ENCODE measurements around the gene CAPS. TPM values are rescaled to one million over a fixed set of nuclear protein-coding genes. Genes with fewer than 3 reads are reported as not detected.

The CAPS gene
- total RNA-seq, 1 donor from 2014 or later, result 3.4 TPM

DNA sequence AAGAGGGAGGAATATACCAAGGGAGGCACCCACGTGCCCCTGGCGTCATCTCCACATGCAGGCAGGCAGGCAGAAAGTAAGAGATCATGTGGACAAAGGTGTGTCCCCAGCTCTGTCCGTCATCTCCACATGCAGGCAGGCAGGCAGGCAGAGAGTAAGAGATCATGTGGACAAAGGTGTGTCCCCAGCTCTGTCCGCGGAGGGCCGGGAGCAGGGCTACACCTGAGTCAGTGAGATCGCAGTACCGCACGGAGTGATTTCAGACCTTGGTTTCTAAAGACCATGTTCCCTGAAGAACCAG is 22.2 kb downstream of the CAPS start:
- DNase-seq (ENCODE audit: low spot score), result no peak

DNA sequence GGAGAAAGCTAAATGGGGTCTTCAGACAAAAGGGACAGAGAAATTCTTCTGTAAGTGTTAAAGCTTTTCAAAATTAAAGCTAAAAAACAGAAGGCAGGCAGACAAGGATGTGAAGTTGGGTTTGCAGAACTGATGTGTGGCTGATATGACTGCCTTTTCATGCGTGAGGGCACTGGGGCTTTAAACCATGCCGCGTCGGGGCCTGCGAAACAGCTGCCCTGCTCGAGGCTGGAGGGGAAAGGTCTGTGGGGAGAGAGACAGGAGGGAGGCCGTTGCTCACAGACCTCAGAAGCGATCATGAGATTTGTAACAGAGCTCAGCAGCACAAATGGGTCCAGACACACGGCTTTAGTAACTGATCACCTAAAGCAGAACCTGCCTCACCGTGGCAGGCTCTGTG is 23.5 kb downstream of the CAPS start:
- Mint-ChIP-seq H3K9me3 (no peaks in the 10 kb centered on the region), H3K4me3 (no peak overlapping the region), H3K27ac (no peak overlapping the region), H3K4me1 (ENCODE audit: low read depth) (no peaks in the 10 kb centered on the region), H3K36me3 (ENCODE audit: low read depth) (peaks cover 32% of the 10 kb centered on the region), H3K27me3 (ENCODE audit: insufficient read depth) (no peaks in the 10 kb centered on the region)
- intact Hi-C loops (cut with micrococcal nuclease), result no loop called here
- DNase-seq (ENCODE audit: low spot score), result no peak

More for the DNA sequence above, 22.2 kb downstream of the CAPS start:
- intact Hi-C loops (cut with micrococcal nuclease), result no loop called here
- H3K9me3 Mint-ChIP-seq, result no peaks in the 10 kb centered on the region
- peaks cover 30% of the 10 kb centered on the region for H3K36me3 Mint-ChIP-seq (ENCODE audit: low read depth)
- no peak overlapping the region for H3K27ac Mint-ChIP-seq
- no peak overlapping the region for H3K4me3 Mint-ChIP-seq
- H3K27me3 Mint-ChIP-seq (ENCODE audit: insufficient read depth), result no peaks in the 10 kb centered on the region
- no peaks in the 10 kb centered on the region for H3K4me1 Mint-ChIP-seq (ENCODE audit: low read depth)

DNA sequence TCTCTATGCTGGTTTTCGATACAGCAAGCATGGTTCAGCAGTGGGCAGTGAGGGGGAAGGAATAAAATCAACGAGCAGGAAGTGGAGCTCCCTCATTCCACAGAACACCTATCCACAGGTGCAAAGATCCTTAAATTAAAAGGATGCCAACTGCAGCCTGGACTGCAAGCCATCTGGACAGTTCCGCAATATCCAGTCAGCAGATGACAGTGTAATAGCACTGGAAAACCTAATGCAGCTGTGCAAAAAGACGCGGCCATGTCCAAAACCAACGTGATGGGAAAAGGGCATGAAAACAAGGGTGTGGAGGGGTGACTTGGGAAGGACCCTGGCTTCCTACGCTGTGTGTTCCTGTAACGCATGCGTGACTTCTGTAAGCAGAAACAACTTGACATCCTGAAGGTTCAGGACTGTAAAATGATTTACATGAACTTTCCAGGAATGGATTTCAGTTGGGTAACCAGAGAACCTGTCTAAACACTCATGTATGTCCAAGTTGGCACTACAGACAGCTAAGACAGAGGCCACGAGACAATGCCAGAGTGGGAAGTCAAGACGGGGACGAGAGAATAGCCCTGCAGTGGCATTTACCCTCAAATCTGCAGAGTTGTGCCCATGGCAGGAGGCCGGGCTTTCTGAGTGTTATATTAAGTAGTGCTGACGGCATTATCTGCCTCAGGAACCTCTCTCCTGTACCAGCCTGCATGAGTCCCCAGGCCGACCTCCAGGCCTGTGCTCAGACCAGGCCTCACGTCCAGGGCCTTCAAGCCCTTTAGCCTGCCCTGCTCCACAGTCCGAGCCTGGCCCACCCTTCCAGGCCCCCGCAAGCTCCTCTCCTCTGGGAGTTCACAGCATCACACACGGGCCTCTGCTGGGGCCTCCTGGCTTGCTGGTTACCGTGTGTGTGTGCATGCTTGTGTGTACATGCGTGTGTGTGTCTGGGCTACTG is 26.5 kb downstream of the CAPS start:
- Mint-ChIP-seq H3K4me1 (ENCODE audit: low read depth) (peaks cover 5% of the 10 kb centered on the region), H3K27ac (no peak overlapping the region), H3K27me3 (ENCODE audit: insufficient read depth) (no peaks in the 10 kb centered on the region), H3K36me3 (ENCODE audit: low read depth) (peaks cover 27% of the 10 kb centered on the region), H3K9me3 (no peaks in the 10 kb centered on the region), H3K4me3 (no peak overlapping the region)
- intact Hi-C loops (cut with micrococcal nuclease), result no loop called here
- no peak for DNase-seq (ENCODE audit: low spot score)

DNA sequence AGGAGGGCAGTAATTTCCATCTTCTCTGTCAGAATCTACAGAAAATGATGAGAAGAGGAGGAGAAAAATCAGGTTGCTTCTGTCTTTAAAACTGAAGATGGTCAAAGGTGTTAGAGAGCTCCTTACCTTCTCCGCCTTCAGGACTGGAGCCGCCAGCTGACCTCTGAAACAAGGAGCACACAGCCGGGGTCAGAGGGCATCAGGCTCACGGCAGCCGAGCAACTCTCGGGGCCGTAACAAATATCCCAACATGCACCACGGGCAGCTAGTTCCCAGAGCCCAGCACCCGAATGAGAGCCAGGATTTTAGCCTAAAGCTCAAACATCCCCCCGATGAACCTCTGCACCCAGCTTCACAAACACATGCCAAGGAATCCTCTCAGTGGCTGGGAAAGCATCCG is 27.6 kb downstream of the CAPS start:
- H3K27me3 Mint-ChIP-seq (ENCODE audit: insufficient read depth), result no peaks in the 10 kb centered on the region
- DNase-seq (ENCODE audit: low spot score), result no peak
- peak overlapping the region; percentile 40 for H3K27ac Mint-ChIP-seq
- intact Hi-C loops (cut with micrococcal nuclease), result no loop called here
- H3K4me3 Mint-ChIP-seq, result no peak overlapping the region
- H3K9me3 Mint-ChIP-seq, result no peaks in the 10 kb centered on the region
- H3K4me1 Mint-ChIP-seq (ENCODE audit: low read depth), result peaks cover 5% of the 10 kb centered on the region
- H3K36me3 Mint-ChIP-seq (ENCODE audit: low read depth), result peaks cover 30% of the 10 kb centered on the region

DNA sequence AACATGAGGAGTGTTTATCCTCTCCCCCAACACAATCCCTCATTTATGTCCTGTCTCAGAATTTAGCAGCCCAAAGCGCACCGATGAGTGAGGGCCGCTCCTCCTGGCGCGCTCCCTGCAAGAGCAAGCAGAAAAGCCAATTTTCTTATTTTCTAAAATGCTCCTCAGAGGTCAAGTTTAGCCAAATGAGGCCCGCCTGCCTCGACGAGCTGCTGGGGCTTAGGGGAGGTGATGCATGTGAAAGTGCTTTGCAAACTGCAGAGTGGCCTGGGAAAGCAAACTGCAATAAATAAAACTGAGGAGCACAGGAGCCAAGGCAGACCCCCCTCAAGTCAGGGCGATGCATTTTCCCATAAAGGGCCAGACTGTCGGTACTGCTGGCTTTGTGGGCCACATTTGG is 29.0 kb downstream of the CAPS start:
- H3K4me1 Mint-ChIP-seq (ENCODE audit: low read depth), result peaks cover 14% of the 10 kb centered on the region
- H3K9me3 Mint-ChIP-seq, result no peaks in the 10 kb centered on the region
- H3K4me3 Mint-ChIP-seq, result no peak overlapping the region
- no peaks in the 10 kb centered on the region for H3K27me3 Mint-ChIP-seq (ENCODE audit: insufficient read depth)
- H3K36me3 Mint-ChIP-seq (ENCODE audit: low read depth), result peaks cover 21% of the 10 kb centered on the region
- intact Hi-C loops (cut with micrococcal nuclease), result no loop called here
- no peak overlapping the region for H3K27ac Mint-ChIP-seq
- DNase-seq (ENCODE audit: low spot score), result no peak

DNA sequence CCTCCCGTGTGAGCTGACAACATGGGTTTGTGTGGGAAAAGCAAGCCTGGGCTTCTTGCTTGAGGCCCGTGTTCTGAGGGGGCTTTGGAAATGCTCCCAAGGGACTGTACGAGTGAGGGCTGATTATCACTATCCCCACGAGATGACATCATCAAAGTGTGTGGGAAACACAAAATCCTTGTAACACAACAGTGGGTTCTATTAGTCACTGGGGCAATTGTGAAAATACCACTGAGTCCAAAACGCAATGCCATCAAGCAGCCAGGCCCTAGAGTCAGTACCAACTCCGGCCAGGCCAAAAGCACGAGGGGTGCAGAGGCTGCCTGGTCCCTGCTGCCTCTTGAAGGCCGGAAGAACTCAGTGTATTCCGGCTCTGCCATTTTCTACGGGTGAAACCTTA is 29.6 kb downstream of the CAPS start:
- no peak overlapping the region for H3K4me3 Mint-ChIP-seq
- H3K9me3 Mint-ChIP-seq, result no peaks in the 10 kb centered on the region
- no peak for DNase-seq (ENCODE audit: low spot score)
- no peaks in the 10 kb centered on the region for H3K27me3 Mint-ChIP-seq (ENCODE audit: insufficient read depth)
- H3K4me1 Mint-ChIP-seq (ENCODE audit: low read depth), result peaks cover 18% of the 10 kb centered on the region
- intact Hi-C loops (cut with micrococcal nuclease), result no loop called here
- H3K27ac Mint-ChIP-seq, result no peak overlapping the region
- peaks cover 21% of the 10 kb centered on the region for H3K36me3 Mint-ChIP-seq (ENCODE audit: low read depth)

DNA sequence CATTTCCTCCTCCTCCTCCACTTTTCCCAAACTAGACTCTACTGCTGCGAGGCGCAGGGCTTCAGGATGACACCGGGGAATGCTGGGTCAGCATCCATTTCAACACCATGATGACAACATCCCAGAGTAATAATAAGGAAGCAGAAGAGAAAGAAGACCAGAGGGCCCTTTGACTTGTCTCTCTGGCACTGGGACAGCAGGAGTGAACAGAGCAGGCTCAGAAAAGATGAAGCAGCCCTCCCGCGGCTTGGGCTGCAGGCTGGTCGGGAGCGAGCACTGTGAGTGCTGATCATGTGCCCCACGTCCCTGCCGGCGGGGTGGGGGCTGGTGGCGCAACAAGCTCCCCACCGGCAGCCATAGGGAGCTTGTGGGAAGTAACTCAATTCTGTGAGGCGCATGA is 33.4 kb downstream of the CAPS start:
- H3K27me3 Mint-ChIP-seq (ENCODE audit: insufficient read depth), result no peaks in the 10 kb centered on the region
- peaks cover 26% of the 10 kb centered on the region for H3K36me3 Mint-ChIP-seq (ENCODE audit: low read depth)
- no peak for DNase-seq (ENCODE audit: low spot score)
- intact Hi-C loops (cut with micrococcal nuclease), result no loop called here
- peak overlapping the region; percentile 33 for H3K4me3 Mint-ChIP-seq
- peaks cover 53% of the 10 kb centered on the region for H3K4me1 Mint-ChIP-seq (ENCODE audit: low read depth)
- no peaks in the 10 kb centered on the region for H3K9me3 Mint-ChIP-seq
- peak overlapping the region; percentile 80 for H3K27ac Mint-ChIP-seq

DNA sequence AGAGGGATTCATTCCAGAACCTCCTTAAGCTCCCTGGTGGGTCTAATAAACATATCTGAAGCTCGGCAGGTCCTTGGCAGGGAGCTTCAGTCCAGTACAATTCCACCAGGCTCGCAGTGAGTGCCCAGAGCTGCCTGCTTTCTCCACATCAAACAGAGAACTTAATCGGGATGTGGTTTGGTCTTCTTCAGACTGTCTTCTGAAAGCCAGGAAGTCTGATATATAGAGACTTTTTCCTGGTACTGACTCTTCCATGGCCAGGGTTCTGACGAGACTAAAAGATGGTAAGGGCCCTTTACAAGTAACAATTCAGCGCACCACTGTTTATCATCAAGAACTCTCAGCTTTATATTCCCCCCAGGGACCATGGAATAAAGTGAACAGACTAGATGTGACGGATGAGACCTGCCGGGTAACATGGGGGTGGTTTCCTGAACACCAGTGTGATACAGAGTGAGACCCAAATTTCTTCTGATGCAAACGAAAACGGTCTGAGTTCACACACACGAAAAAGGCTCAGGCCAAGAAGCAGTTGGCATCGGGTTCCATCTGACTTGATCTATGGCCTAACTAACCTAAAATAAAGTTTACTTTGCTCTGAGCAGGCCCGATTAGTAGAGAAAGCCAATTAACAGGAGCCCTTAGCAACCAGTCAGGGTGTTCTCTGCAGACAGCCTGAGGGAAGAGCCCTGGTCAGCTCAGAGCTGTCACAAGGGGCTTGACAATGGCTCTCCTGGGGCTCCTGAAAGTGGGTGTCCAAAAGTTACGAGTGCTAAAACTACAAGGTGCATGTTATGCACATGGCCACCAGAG is 34.9 kb downstream of the CAPS start:
- Mint-ChIP-seq H3K36me3 (ENCODE audit: low read depth) (peaks cover 27% of the 10 kb centered on the region), H3K27me3 (ENCODE audit: insufficient read depth) (no peaks in the 10 kb centered on the region), H3K4me3 (peak overlapping the region; percentile 68), H3K4me1 (ENCODE audit: low read depth) (peaks cover 64% of the 10 kb centered on the region), H3K27ac (peak overlapping the region; percentile 95), H3K9me3 (no peaks in the 10 kb centered on the region)
- intact Hi-C loops (cut with micrococcal nuclease), result no loop called here
- DNase-seq (ENCODE audit: low spot score), result no peak

DNA sequence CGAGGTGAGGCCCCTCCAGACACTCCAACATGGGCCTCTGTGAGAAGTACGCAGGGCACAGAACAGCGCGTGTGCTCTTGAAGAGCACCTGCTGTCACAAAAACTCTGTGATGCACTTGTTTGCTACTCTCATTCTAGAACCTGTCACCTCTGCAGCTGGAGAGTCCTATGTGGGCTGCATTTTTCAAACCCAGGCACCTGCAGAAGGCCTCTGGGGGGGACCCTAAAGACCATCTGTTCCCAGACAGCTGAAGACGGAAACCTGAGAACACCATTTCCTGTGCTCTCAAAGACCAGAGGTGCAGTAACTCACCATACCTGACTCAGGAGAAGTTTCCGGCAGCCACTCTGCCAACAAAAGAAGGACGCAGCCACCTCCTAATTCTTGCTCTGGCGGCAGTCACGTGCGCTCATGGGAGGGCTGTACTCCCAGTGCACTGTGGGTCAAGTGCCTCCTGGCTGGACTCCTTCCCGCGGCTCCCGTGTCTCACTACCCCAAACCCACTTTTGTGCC is 35.8 kb downstream of the CAPS start:
- H3K27ac Mint-ChIP-seq, result peak overlapping the region; percentile 95
- peak overlapping the region; percentile 68 for H3K4me3 Mint-ChIP-seq
- peak; percentile 27 for DNase-seq (ENCODE audit: low spot score)
- peaks cover 70% of the 10 kb centered on the region for H3K4me1 Mint-ChIP-seq (ENCODE audit: low read depth)
- H3K27me3 Mint-ChIP-seq (ENCODE audit: insufficient read depth), result no peaks in the 10 kb centered on the region
- H3K9me3 Mint-ChIP-seq, result no peaks in the 10 kb centered on the region
- intact Hi-C loops (cut with micrococcal nuclease), result no loop called here
- peaks cover 28% of the 10 kb centered on the region for H3K36me3 Mint-ChIP-seq (ENCODE audit: low read depth)

DNA sequence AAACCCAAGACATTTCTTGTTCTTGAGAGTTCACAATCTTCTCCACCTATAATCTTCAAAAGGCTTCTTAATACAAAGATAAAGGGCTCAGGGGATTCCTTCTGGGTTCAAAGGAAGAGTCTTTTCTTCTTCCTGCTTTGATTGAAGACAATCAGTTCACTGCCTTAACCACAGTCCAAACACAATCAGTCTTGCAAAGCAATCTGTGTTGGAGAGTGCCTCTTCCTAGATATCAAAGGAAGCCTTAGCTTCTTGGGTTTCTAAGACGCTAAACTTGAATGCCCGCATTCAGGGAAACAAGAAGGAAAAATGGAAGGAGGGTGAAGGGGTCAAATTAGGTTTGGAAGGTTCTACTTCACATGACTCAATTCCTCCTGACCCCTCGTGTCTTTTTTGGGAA is 36.7 kb downstream of the CAPS start:
- peaks cover 70% of the 10 kb centered on the region for H3K4me1 Mint-ChIP-seq (ENCODE audit: low read depth)
- intact Hi-C loops (cut with micrococcal nuclease), result no loop called here
- peak overlapping the region; percentile 67 for H3K27ac Mint-ChIP-seq
- peaks cover 26% of the 10 kb centered on the region for H3K36me3 Mint-ChIP-seq (ENCODE audit: low read depth)
- H3K27me3 Mint-ChIP-seq (ENCODE audit: insufficient read depth), result no peaks in the 10 kb centered on the region
- H3K9me3 Mint-ChIP-seq, result no peaks in the 10 kb centered on the region
- DNase-seq (ENCODE audit: low spot score), result no peak
- no peak overlapping the region for H3K4me3 Mint-ChIP-seq

DNA sequence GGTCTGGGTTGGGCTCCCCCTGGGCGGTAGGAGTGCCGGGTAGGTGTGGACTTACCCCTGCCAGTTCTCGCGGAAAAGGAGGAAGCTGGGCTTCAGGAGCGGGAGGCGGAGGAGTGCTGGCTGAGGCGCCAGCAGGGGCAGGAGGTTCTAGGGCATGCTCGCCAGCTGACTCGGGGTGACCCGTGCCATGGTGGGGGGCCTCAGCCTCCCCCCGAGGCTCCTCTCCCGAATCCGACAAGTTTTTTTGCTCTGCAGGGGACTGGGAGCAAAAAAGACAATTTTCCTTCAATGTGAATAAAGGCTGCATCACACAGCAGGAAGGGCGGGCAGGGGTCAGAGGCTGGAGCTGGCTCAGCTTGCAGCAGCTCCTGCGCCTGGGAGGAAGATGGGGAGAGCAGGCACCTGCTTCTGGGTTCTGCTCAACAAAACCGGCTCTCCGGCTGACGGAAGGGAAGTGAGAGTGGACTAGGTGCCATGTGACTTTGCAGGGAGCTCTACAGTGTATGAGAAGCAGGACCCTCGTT is 37.3 kb downstream of the CAPS start:
- intact Hi-C loops (cut with micrococcal nuclease), result no loop called here
- peak overlapping the region; percentile 67 for H3K27ac Mint-ChIP-seq
- H3K27me3 Mint-ChIP-seq (ENCODE audit: insufficient read depth), result no peaks in the 10 kb centered on the region
- no peak overlapping the region for H3K4me3 Mint-ChIP-seq
- no peak for DNase-seq (ENCODE audit: low spot score)
- H3K4me1 Mint-ChIP-seq (ENCODE audit: low read depth), result peaks cover 76% of the 10 kb centered on the region
- H3K36me3 Mint-ChIP-seq (ENCODE audit: low read depth), result peaks cover 22% of the 10 kb centered on the region
- no peaks in the 10 kb centered on the region for H3K9me3 Mint-ChIP-seq

DNA sequence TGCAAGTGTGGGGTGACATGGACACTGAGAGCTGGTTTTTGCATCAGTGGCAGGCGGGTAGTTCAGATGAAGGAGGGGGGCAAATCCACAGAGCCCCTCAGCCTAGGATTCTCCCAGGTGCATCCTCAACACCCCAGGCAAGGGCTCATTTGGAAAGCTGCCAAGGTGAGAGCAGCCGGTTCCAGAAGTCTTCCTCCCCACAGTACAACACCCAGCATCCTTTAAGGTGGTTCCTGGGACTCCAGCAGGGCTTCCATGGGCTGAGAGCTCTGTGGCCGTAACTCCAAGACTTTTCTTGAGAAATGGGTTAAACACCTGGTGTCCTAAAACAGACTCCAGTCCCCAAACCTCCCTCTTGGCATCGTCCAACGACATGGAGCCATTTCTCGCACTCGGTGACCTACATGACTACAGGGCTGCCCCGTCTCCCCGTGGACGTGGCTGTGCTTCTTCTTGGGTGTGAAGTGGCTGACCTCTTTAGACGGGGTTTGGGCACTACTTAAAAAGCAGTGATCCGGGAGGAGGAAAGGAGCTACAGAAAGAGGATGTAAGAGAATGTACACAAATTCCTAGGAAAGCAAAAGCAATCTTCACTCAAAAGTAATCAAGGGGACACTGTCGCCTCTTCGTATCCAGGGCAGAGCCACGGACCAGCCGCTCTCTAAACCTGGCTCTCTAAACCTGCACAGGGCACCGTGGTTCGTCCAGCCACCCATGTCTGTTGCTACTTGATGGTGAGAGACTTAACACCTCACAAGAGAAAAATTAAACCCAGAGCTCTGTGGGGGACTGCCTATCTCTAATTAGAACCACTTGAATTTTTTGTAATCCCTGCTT is 38.4 kb downstream of the CAPS start:
- peaks cover 79% of the 10 kb centered on the region for H3K4me1 Mint-ChIP-seq (ENCODE audit: low read depth)
- H3K36me3 Mint-ChIP-seq (ENCODE audit: low read depth), result peaks cover 22% of the 10 kb centered on the region
- DNase-seq (ENCODE audit: low spot score), result no peak
- H3K4me3 Mint-ChIP-seq, result peak overlapping the region; percentile 76
- intact Hi-C loops (cut with micrococcal nuclease), result loop anchor here (1.0 to 2.0 kb wide), 3 partner anchors 10 to 48 kb away; partner anchors contain the start of genes RANBP3 and VMAC
- H3K27ac Mint-ChIP-seq, result peak overlapping the region; percentile 98
- no peaks in the 10 kb centered on the region for H3K27me3 Mint-ChIP-seq (ENCODE audit: insufficient read depth)
- H3K9me3 Mint-ChIP-seq, result no peaks in the 10 kb centered on the region

Measured in activated T-helper 1 cell treated with anti-CD3 and anti-CD28 coated beads, Interleukin-12 subunit alpha, Interleukin-12 subunit beta, Interleukin-2, Interleukin-4 antibody, amounts not matched to agents 30 ng/mL and 10 ng/mL and 1 ng/mL, durations not matched to agents 14 hours and 24 hours and 36 hours (primary cell).